ENCODE measurements around the gene RPS6KA2. TPM values are rescaled to one million over a fixed set of nuclear protein-coding genes. Genes with fewer than 3 reads are reported as not detected.
A peak's percentile ranks its signal among the peaks of the same experiment; 100 is the strongest.

Gene RPS6KA2
- total and polyA plus RNA-seq, 5 experiments from 2014 or later, result 2.1 to 13.6 (median 4.8) TPM

DNA sequence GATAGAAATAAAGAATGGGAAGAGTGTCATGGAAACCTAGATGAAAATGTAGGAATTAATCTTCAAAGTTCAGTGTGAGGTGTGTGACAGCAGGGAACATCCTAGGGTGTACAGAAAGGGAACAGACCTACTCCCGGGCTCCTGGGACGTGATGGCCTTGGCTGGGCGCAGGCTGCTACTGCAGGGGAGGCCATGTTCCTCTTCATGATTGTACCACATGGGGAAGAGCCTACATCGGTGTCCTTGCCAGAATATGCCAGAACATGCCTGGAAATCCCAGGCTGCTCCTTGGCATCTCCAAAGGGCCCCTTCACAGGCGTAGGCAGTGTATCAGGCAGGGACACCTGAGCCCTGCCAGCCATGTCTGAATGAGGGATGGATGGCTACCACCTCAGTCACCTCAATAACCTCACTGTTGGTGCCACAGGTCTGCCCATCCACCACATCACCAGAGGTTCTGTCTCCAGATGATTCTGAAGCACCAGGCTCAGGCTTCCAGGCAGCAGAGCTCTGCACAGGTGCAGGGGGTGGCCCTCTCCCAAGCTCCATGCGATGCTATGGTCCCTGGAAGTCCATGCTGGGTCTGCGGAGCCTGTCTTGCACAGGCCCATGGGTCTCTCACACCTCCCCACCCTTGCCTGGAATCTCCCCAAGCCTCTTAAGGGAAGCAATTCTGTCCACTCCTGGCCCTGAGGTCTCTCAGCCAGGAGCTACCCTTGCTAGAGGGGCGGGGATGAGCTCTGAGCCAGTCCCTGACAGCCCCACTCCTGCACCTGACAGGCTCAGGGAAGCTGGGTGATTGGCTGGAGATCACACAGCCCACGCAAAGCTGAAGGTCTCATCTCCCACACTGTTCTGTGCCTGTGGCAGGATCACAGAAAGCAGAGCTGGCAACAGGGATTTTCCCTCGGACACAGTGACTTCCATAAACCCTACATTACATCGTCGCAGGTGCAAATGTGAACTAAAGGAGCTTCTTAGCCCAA is 60.7 kb downstream of the RPS6KA2 start:
- Mint-ChIP-seq H3K27ac (no peak overlapping the region), H3K4me3 (no peak overlapping the region), H3K27me3 (peaks cover 0 to 2% (median 0%) of the 10 kb centered on the region in 5 donors), H3K36me3 (peaks cover 0 to 7% (median 0%) of the 10 kb centered on the region in 3 donors), H3K4me1 (no peaks in the 10 kb centered on the region), H3K9me3 (peaks cover 0 to 2% (median 0%) of the 10 kb centered on the region in 9 donors)
- POLR2A ChIA-PET, result no interaction called here
- DNase-seq (no peak), ATAC-seq (no peak)

DNA sequence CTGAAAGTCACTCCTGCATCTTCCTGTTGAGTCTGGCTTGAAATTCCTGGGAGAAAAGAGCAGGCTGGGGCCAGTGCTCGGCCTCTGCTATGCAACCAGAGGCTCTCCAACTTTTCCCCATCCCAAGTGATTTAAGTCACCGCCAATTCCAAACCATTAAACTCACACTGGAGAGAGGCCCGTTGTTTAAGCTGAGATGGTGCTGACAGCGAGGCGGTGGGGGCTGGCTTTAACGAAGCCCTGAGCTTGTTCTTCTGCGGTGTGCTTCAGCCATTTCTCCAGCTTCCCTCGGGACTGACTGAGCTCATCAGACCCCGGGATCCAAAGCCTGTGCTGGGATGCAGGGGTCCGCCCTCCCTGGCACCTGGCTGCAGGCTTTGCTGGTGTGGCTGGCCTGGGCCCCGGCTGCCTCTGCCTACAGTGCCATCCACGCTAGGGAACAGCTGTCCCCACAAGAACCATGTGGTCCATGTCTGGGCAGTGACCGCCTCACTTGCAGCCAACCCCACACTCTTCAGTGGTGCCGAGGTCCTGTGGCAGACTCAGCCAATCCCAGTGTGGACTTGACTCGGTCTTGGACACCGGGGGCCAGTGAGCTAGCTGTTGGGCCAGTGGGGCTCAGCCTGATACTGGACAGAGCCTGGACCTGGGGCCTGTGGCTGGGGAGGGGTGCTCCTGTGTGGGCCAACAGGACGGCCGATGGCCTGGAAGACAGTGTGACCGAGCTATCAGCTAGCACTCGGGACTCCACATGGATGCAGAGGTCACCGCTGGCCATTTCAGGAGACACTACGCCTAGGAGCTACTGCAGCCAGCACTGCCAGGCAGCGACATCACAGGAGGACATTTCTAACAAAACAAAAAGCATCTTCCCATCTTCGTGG is 61.7 kb downstream of the RPS6KA2 start:
- no peak for DNase-seq
- ATAC-seq, result no peak
- Mint-ChIP-seq H3K27me3 (peaks cover 0 to 2% (median 0%) of the 10 kb centered on the region in 5 donors), H3K4me1 (no peaks in the 10 kb centered on the region), H3K9me3 (peaks cover 0 to 12% (median 3%) of the 10 kb centered on the region in 9 donors), H3K36me3 (peaks cover 0 to 7% (median 2%) of the 10 kb centered on the region in 3 donors), H3K4me3 (no peak overlapping the region), H3K27ac (no peak overlapping the region)
- POLR2A ChIA-PET, result no interaction called here

DNA sequence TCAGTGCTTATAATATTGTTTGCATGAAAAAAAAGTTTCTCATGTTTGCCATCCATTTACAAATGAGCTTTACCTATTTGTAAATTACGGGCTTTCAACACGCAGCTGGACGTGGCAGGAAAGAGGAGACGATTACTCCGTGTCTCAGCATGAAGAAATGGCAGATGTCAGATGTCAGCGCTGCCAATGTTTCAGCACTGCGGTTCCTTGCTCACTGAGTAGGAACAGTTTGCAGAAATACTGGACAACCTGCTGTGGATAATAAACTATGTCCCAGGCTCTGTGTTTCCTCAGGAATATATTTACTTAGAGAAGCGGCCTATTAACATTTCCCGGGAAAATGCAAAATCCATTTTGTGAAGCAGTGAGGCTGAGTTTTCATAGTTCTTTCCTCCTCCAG is 63.2 kb downstream of the RPS6KA2 start:
- H3K36me3 Mint-ChIP-seq, result peaks cover 0 to 15% (median 14%) of the 10 kb centered on the region in 3 donors
- DNase-seq, result no peak
- ATAC-seq, result no peak
- peaks cover 2 to 28% (median 12%) of the 10 kb centered on the region in 9 donors for H3K9me3 Mint-ChIP-seq
- H3K27me3 Mint-ChIP-seq, result peaks cover 0 to 3% (median 0%) of the 10 kb centered on the region in 5 donors
- POLR2A ChIA-PET, result no interaction called here
- no peak overlapping the region for H3K27ac Mint-ChIP-seq
- no peaks in the 10 kb centered on the region for H3K4me1 Mint-ChIP-seq
- H3K4me3 Mint-ChIP-seq, result no peak overlapping the region

DNA sequence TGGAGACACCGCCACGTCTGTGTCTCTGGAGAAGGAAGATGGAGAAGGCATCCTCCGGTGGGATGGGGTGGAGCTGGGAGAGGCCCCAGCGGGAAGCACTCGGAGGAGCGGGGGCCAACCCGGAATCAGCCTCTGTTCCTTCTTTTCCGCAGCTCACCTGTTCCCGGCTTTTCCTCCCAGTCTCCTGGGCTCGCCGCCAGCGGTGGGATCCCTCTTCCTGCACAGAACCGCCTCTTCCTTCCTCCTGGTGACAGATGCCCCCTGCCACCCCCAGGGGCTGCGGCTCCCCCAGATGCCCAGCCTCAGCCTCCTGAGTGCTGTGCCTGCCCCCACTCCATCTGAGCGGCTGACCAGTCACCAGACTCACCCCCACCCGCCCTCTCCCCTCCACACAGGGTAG is 63.9 kb downstream of the RPS6KA2 start:
- Mint-ChIP-seq H3K4me1 (no peaks in the 10 kb centered on the region), H3K9me3 (peaks cover 2 to 28% (median 14%) of the 10 kb centered on the region in 9 donors), H3K4me3 (no peak overlapping the region), H3K27me3 (peaks cover 0 to 4% (median 0%) of the 10 kb centered on the region in 5 donors), H3K27ac (no peak overlapping the region), H3K36me3 (peaks cover 0 to 15% (median 15%) of the 10 kb centered on the region in 3 donors)
- ATAC-seq (no peak), DNase-seq (no peak)
- POLR2A ChIA-PET, result no interaction called here

DNA sequence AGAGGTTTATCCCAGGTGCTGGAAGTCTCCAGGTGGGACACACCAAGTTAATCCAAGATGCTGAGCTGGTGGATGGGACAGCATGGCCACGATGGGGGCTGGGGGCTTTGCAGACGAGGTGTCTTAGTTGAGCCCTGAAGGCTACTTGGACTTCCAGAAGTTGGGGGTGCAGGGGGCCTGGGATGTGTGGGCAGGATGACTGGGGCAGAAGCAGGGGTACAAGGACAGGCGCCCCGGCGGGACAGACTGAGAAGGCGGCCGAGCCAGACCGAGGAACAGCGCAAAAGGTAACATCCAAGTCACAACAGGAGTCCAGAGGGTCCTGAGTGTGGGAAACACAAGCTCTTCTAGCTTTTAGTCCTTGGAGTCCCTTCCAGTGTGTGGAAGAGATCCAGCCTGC is 64.3 kb downstream of the RPS6KA2 start:
- ATAC-seq, result no peak
- Mint-ChIP-seq H3K4me3 (no peak overlapping the region), H3K36me3 (peaks cover 0 to 15% (median 15%) of the 10 kb centered on the region in 3 donors), H3K27me3 (peaks cover 0 to 4% (median 2%) of the 10 kb centered on the region in 5 donors), H3K27ac (no peak overlapping the region), H3K4me1 (no peaks in the 10 kb centered on the region), H3K9me3 (peaks cover 2 to 28% (median 14%) of the 10 kb centered on the region in 9 donors)
- POLR2A ChIA-PET, result no interaction called here
- DNase-seq, result no peak

DNA sequence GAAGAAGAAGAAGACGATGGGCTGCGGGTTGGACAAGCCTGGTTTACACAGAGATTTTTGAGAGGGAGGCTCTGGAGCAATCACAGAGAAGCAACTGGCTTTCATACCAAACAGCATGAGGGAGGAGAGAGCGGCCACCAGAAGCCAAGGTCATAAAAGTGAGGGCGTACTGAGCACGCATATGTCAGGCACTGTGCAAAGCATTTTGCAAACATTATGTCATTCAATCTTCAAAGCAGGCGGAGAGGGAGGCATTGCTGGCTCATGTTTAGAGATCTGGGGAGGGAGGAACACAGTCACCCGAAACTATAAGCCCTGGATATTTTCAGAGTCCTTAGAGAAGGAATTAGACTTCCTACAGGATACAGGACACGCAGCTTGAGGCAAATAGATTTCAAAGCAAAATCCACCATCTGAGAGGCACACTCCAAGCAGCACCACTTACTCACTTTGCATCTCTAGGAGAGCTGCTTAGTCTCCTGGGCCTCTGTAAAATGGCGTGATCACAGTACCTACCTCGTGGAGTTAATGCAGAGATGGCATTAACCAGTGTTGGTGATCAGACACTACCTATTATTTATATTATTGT is 65.2 kb downstream of the RPS6KA2 start:
- peaks cover 0 to 15% (median 15%) of the 10 kb centered on the region in 3 donors for H3K36me3 Mint-ChIP-seq
- POLR2A ChIA-PET, result no interaction called here
- H3K9me3 Mint-ChIP-seq, result peaks cover 2 to 28% (median 14%) of the 10 kb centered on the region in 9 donors
- DNase-seq (no peak), ATAC-seq (no peak)
- no peak overlapping the region for H3K4me3 Mint-ChIP-seq
- H3K27ac Mint-ChIP-seq, result no peak overlapping the region
- H3K27me3 Mint-ChIP-seq, result peaks cover 2 to 8% (median 6%) of the 10 kb centered on the region in 5 donors
- H3K4me1 Mint-ChIP-seq, result peaks cover 2 to 6% (median 4%) of the 10 kb centered on the region in 4 donors

DNA sequence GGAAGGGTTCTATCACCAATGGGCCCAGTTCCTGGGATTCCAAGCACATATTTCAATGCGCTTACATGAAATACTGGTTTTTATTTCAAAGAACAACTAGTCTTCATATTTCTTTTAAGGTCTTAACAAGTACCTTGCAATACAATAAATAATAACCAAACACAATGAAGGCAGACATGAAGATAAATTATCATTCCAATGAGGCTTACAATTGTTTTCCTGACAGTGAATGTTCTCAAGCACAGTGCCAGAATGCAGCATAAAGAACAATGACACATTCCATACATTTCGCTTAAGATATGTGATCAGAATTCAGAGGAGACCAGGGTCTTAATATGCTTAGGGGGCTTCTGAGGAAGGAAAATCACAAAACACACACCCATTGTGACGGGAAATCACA is 66.8 kb downstream of the RPS6KA2 start:
- ATAC-seq (no peak), DNase-seq (no peak)
- no peak overlapping the region for H3K27ac Mint-ChIP-seq
- POLR2A ChIA-PET, result no interaction called here
- peaks cover 2 to 23% (median 15%) of the 10 kb centered on the region in 5 donors for H3K27me3 Mint-ChIP-seq
- peaks cover 0 to 15% (median 15%) of the 10 kb centered on the region in 3 donors for H3K36me3 Mint-ChIP-seq
- no peak overlapping the region for H3K4me3 Mint-ChIP-seq
- H3K4me1 Mint-ChIP-seq, result peaks cover 4 to 11% (median 7%) of the 10 kb centered on the region in 4 donors
- H3K9me3 Mint-ChIP-seq, result peaks cover 2 to 28% (median 14%) of the 10 kb centered on the region in 9 donors

DNA sequence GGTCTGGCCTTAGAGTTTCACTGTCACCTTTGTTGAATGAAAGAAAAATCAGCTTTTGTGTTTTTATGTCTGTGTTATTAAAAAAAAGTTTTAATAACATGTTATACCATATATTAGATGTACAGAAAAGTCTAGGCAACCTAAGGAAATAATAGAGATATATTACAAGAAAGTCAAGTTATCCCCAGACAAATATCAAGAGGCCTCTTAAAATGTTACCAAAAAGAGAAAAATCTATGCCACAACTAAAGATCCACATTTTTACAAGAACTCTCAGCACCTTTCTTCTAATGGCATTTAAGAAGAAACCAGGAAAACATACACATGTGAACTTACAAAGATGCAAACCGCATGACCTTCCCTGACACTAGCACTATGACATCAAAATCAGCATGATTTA is 67.4 kb downstream of the RPS6KA2 start:
- Mint-ChIP-seq H3K9me3 (peaks cover 2 to 28% (median 14%) of the 10 kb centered on the region in 9 donors), H3K36me3 (peaks cover 0 to 15% (median 14%) of the 10 kb centered on the region in 3 donors), H3K27ac (peak overlapping the region in 1 of 10 donors; percentile 15), H3K4me3 (no peak overlapping the region), H3K27me3 (peaks cover 2 to 25% (median 15%) of the 10 kb centered on the region in 5 donors), H3K4me1 (peaks cover 4 to 11% (median 7%) of the 10 kb centered on the region in 4 donors)
- DNase-seq, result no peak
- no peak for ATAC-seq
- POLR2A ChIA-PET, result no interaction called here

DNA sequence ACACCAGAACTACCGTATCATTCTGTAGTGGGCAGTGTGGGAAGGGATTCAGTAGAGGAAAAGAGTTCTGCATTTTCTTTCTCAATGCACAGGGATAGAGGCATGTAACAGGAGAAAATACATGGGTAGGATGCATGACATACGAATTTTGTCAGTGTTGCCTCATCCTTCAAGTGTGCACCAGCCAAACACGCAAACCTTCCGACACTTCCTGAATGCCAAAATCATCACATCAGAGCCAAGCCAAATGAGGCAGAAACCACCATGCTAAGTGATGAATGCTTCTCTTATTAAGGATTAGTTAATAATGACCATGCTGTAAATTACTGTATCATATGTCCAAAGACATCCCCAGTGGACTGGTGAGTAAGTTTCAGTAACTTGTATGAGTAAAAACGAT is 67.8 kb downstream of the RPS6KA2 start:
- Mint-ChIP-seq H3K27me3 (peaks cover 2 to 25% (median 14%) of the 10 kb centered on the region in 5 donors), H3K4me3 (no peak overlapping the region), H3K36me3 (peaks cover 0 to 15% (median 9%) of the 10 kb centered on the region in 3 donors), H3K4me1 (peaks cover 4 to 11% (median 7%) of the 10 kb centered on the region in 4 donors), H3K27ac (no peak overlapping the region), H3K9me3 (peaks cover 2 to 28% (median 14%) of the 10 kb centered on the region in 9 donors)
- POLR2A ChIA-PET, result no interaction called here
- no peak for DNase-seq
- no peak for ATAC-seq

DNA sequence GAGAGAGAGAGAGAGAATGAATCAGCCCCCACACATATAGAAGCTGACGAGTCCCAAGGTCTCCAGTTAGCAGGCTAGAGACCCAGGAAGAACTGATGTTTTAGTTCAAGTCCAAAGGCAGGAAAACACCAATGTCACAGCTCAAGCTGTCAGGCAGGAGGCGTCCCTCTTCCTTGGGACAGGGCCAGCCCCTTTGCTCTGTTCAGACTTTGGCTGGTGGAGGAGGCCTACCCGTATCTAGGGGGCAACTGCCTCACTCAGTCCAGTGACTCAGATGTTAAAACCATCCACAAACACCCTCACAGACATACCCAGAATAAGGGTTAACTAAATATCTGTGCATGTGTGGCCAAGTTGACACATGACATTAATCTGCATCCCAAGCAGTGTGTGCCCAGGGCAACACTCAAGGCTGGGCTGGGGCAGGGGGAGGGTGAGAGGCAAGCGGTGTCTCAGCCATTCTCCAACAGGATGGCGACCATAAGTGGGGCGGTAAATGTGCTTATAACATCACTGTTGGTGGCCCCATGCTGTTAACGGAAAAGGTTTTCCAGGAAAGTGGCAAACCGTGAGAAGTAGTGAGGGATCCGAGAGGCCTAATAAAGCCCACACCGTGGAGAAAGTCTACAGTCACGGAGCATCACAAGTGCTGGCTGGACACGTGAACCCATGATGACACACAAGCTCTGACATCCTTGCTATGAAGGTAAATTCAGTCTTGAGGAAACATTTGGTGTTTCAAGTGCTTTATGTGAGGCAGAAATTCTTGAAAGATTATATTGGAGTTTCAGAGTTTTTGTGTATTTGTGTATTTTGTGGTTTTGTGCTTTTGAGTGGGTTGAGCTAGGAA is 68.7 kb downstream of the RPS6KA2 start:
- no peak for ATAC-seq
- H3K4me1 Mint-ChIP-seq, result peaks cover 4 to 11% (median 7%) of the 10 kb centered on the region in 4 donors
- H3K9me3 Mint-ChIP-seq, result peaks cover 2 to 28% (median 14%) of the 10 kb centered on the region in 9 donors
- POLR2A ChIA-PET, result no interaction called here
- H3K4me3 Mint-ChIP-seq, result no peak overlapping the region
- no peak for DNase-seq
- H3K36me3 Mint-ChIP-seq, result peaks cover 0 to 15% (median 9%) of the 10 kb centered on the region in 3 donors
- H3K27me3 Mint-ChIP-seq, result peaks cover 2 to 25% (median 13%) of the 10 kb centered on the region in 5 donors
- no peak overlapping the region for H3K27ac Mint-ChIP-seq

DNA sequence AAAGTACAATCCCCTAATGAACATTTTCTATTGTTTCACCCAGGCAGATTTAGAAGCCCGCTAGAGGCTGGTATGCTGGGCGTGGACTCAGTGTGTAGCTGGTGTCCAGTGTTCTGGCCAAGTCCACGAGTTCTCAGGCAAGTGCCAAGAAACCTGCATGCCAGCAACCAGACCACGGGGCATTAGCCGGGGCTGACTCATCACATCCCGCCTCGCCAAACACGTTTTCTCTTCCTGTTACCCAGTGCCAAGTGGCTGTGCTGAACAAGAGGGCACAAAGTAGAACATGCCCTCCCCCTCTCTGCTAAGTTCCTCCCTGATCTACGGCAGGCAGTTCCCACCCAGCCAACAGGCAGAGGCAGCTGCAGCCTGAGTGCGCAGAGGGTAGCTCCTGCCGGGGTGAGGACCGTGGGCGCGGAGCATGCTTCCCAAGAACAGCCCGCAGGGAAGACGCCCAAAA is 70.2 kb downstream of the RPS6KA2 start:
- Mint-ChIP-seq H3K27ac (peak overlapping the region in 1 of 10 donors; percentile 28), H3K4me3 (peak overlapping the region in 3 of 10 donors; percentile 9 to 49 (median 15)), H3K27me3 (peaks cover 2 to 25% (median 13%) of the 10 kb centered on the region in 5 donors), H3K36me3 (peaks cover 0 to 15% (median 9%) of the 10 kb centered on the region in 3 donors), H3K4me1 (peaks cover 4 to 11% (median 7%) of the 10 kb centered on the region in 4 donors), H3K9me3 (peaks cover 2 to 28% (median 14%) of the 10 kb centered on the region in 9 donors)
- peak in 1 of 2 donors; percentile 39 for ATAC-seq
- POLR2A ChIA-PET, result no interaction called here
- no peak for DNase-seq

All from naive thymus-derived CD8-positive, alpha-beta T cell (primary cell).